GM23338 (cell line): ENCODE measurements around the gene COPS6. TPM values are rescaled to one million over a fixed set of nuclear protein-coding genes. Genes with fewer than 3 reads are reported as not detected.

ENCODE experiments used
- ATAC-seq: fragments of 200-7000 bp; cut with Tn5 transposase; 3 replicates; pipeline ENCODE4 v1.9.1; 2020
- DNase-seq: peaks from one replicate; pipeline ENCODE4 v3.0.0-alpha.2; 2015; ENCODE audit warnings: low spot score
- H2AFZ ChIP-seq: fragments of 200-600 bp; sonication (generic); 2 replicates; pipeline ENCODE4 v1.8.0; 2016; ENCODE audit warnings: antibody characterized with exemption, mild to moderate bottlenecking, moderate library complexity
- H3F3A ChIP-seq: fragments of 200-600 bp; sonication (generic); replicated peaks from 2 replicates; pipeline ENCODE4 v1.8.0; 2017; ENCODE audit warnings: antibody characterized with exemption, mixed run types, low read depth
- H3K27ac ChIP-seq: fragments of 200-600 bp; sonication (generic); 2 replicates; pipeline ENCODE4 v1.6.1; 2016; ENCODE audit warnings: low read depth
- H3K27me3 ChIP-seq: fragments of 200-600 bp; sonication (generic); 2 replicates; pipeline ENCODE4 v1.8.0; 2016; ENCODE audit warnings: mild to moderate bottlenecking, mixed run types, moderate library complexity; ENCODE audit not compliant: insufficient read depth
- H3K36me3 ChIP-seq: fragments of 200-600 bp; sonication (generic); 2 replicates; pipeline ENCODE4 v1.8.0; 2016; ENCODE audit warnings: mild to moderate bottlenecking; ENCODE audit not compliant: insufficient read depth
- H3K4me1 ChIP-seq: fragments of 200-600 bp; sonication (generic); 2 replicates; pipeline ENCODE4 v1.8.0; 2016; ENCODE audit warnings: mild to moderate bottlenecking, moderate library complexity; ENCODE audit not compliant: insufficient read depth
- H3K4me2 ChIP-seq: fragments of 200-600 bp; sonication (generic); 2 replicates; pipeline ENCODE4 v1.7.1; 2017; ENCODE audit warnings: mixed run types
- H3K4me3 ChIP-seq: fragments of 200-600 bp; sonication (generic); 2 replicates; pipeline ENCODE4 v1.6.1; 2016; ENCODE audit warnings: mixed run types
- H3K79me2 ChIP-seq: fragments of 200-600 bp; sonication (generic); replicated peaks from 2 replicates; pipeline ENCODE4 v1.8.0; 2017; ENCODE audit warnings: mild to moderate bottlenecking; ENCODE audit not compliant: insufficient read depth
- H3K9me2 ChIP-seq: fragments of 200-600 bp; sonication (generic); 2 replicates; pipeline ENCODE4 v1.8.0; 2017; ENCODE audit not compliant: insufficient read depth
- H4K20me1 ChIP-seq: fragments of 200-600 bp; sonication (generic); replicated peaks from 2 replicates; pipeline ENCODE4 v1.8.0; 2017; ENCODE audit warnings: mild to moderate bottlenecking; ENCODE audit not compliant: insufficient read depth
- H3K27ac Mint-ChIP-seq: 2 replicates; pipeline ENCODE4 v1.8.0; 2020; ENCODE audit warnings: inconsistent platforms, mild to moderate bottlenecking, moderate library complexity, mixed read lengths
- H3K27me3 Mint-ChIP-seq: 3 replicates; pipeline ENCODE4 v1.8.0; 2022; ENCODE audit warnings: low read depth, mild to moderate bottlenecking, moderate library complexity, mixed read lengths, inconsistent platforms; ENCODE audit not compliant: insufficient read depth, poor library complexity
- H3K36me3 Mint-ChIP-seq: 3 replicates; pipeline ENCODE4 v1.8.0; 2021; ENCODE audit warnings: low read depth, mild to moderate bottlenecking, inconsistent platforms, moderate library complexity, mixed read lengths
- H3K4me1 Mint-ChIP-seq: 3 replicates; pipeline ENCODE4 v1.8.0; 2020; ENCODE audit warnings: mild to moderate bottlenecking, inconsistent platforms, mixed read lengths
- H3K4me3 Mint-ChIP-seq: 3 replicates; pipeline ENCODE4 v1.8.0; 2021; ENCODE audit warnings: moderate library complexity, mild to moderate bottlenecking, inconsistent platforms, mixed read lengths
- H3K9me3 Mint-ChIP-seq: 3 replicates; pipeline ENCODE4 v1.8.0; 2020; ENCODE audit warnings: moderate library complexity, mild to moderate bottlenecking, inconsistent platforms, mixed read lengths
- CREB1 ChIP-seq: fragments of 250-450 bp; sonication (Bioruptor Pico); IDR thresholded peaks from 2 replicates; pipeline ENCODE4 v1.5.0; 2020; ENCODE audit warnings: low read depth, mild to moderate bottlenecking, moderate library complexity
- EZH2phosphoT487 ChIP-seq: fragments of 200-600 bp; sonication (generic); IDR thresholded peaks from one replicate; pipeline ENCODE4 v1.8.1; 2018; ENCODE audit warnings: antibody characterized with exemption; ENCODE audit not compliant: unreplicated experiment
- NANOG ChIP-seq: IDR thresholded peaks from 2 replicates; pipeline ENCODE4 v1.6.1; 2016; ENCODE audit warnings: antibody characterized with exemption, borderline replicate concordance
- STAT1 ChIP-seq: IDR thresholded peaks from one replicate; pipeline ENCODE4 v1.6.1; 2016; ENCODE audit warnings: antibody characterized with exemption; ENCODE audit not compliant: unreplicated experiment
- polyA plus RNA-seq: library from polyadenylated mRNA; unstranded; fragments of >200 nt; fragmentation: Nextera tagmentation; extraction: Ambion mirVana; gene quantifications from 2 replicates; pipeline ENCODE4 v1.2.1, GENCODE V29; 2016
- total RNA-seq: library from RNA; depleted of rRNA; stranded (reverse); fragments of >200 nt; shearing (Covaris generic); gene quantifications from 2 replicates; pipeline ENCODE4 v1.2.3, GENCODE V29; 2014
- TF ChIP-seq, protein P1 (sequence below): fragments of 250-450 bp; sonication (Bioruptor Pico); IDR thresholded peaks from 2 replicates; pipeline ENCODE4 v1.5.0; 2020; ENCODE audit warnings: mild to moderate bottlenecking, moderate library complexity
- TF ChIP-seq, protein P2 (sequence below): IDR thresholded peaks from 2 replicates; pipeline ENCODE4 v1.6.1; 2016; ENCODE audit warnings: antibody characterized with exemption

Gene COPS6
- total and polyA plus RNA-seq, 2 experiments from 2014 or later: 89.8 to 198 TPM

DNA sequence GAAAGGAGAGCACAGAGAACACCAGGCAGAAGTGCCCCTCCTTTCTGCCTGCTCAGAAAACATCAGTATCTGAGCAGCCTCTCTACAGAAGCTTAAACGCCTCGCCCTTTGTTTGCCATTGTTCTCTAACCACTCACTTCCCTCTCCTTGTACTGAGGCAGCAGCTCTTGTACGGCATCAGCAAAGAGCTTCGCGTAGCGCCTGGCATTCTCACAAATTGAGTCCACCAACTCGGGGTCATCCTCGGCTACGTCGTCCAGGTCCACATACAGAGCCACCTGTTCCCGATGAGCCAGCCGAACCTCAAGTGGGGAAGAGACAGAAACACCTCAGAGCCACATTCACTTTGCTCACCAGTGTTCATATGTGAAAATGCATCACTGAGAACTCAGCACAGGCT is 10.7 kb downstream of the COPS6 start (continued):
- TF ChIP-seq, protein P1, sequence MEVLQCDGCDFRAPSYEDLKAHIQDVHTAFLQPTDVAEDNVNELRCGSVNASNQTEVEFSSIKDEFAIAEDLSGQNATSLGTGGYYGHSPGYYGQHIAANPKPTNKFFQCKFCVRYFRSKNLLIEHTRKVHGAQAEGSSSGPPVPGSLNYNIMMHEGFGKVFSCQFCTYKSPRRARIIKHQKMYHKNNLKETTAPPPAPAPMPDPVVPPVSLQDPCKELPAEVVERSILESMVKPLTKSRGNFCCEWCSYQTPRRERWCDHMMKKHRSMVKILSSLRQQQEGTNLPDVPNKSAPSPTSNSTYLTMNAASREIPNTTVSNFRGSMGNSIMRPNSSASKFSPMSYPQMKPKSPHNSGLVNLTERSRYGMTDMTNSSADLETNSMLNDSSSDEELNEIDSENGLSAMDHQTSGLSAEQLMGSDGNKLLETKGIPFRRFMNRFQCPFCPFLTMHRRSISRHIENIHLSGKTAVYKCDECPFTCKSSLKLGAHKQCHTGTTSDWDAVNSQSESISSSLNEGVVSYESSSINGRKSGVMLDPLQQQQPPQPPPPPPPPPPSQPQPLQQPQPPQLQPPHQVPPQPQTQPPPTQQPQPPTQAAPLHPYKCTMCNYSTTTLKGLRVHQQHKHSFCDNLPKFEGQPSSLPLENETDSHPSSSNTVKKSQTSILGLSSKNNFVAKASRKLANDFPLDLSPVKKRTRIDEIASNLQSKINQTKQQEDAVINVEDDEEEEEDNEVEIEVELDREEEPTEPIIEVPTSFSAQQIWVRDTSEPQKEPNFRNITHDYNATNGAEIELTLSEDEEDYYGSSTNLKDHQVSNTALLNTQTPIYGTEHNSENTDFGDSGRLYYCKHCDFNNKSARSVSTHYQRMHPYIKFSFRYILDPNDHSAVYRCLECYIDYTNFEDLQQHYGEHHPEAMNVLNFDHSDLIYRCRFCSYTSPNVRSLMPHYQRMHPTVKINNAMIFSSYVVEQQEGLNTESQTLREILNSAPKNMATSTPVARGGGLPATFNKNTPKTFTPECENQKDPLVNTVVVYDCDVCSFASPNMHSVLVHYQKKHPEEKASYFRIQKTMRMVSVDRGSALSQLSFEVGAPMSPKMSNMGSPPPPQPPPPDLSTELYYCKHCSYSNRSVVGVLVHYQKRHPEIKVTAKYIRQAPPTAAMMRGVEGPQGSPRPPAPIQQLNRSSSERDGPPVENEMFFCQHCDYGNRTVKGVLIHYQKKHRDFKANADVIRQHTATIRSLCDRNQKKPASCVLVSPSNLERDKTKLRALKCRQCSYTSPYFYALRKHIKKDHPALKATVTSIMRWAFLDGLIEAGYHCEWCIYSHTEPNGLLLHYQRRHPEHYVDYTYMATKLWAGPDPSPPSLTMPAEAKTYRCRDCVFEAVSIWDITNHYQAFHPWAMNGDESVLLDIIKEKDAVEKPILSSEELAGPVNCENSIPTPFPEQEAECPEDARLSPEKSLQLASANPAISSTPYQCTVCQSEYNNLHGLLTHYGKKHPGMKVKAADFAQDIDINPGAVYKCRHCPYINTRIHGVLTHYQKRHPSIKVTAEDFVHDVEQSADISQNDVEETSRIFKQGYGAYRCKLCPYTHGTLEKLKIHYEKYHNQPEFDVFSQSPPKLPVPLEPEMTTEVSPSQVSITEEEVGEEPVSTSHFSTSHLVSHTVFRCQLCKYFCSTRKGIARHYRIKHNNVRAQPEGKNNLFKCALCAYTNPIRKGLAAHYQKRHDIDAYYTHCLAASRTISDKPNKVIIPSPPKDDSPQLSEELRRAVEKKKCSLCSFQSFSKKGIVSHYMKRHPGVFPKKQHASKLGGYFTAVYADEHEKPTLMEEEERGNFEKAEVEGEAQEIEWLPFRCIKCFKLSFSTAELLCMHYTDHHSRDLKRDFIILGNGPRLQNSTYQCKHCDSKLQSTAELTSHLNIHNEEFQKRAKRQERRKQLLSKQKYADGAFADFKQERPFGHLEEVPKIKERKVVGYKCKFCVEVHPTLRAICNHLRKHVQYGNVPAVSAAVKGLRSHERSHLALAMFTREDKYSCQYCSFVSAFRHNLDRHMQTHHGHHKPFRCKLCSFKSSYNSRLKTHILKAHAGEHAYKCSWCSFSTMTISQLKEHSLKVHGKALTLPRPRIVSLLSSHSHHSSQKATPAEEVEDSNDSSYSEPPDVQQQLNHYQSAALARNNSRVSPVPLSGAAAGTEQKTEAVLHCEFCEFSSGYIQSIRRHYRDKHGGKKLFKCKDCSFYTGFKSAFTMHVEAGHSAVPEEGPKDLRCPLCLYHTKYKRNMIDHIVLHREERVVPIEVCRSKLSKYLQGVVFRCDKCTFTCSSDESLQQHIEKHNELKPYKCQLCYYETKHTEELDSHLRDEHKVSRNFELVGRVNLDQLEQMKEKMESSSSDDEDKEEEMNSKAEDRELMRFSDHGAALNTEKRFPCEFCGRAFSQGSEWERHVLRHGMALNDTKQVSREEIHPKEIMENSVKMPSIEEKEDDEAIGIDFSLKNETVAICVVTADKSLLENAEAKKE (CRISPR knock-in tag): no peak
- no peak for TF ChIP-seq NANOG

DNA sequence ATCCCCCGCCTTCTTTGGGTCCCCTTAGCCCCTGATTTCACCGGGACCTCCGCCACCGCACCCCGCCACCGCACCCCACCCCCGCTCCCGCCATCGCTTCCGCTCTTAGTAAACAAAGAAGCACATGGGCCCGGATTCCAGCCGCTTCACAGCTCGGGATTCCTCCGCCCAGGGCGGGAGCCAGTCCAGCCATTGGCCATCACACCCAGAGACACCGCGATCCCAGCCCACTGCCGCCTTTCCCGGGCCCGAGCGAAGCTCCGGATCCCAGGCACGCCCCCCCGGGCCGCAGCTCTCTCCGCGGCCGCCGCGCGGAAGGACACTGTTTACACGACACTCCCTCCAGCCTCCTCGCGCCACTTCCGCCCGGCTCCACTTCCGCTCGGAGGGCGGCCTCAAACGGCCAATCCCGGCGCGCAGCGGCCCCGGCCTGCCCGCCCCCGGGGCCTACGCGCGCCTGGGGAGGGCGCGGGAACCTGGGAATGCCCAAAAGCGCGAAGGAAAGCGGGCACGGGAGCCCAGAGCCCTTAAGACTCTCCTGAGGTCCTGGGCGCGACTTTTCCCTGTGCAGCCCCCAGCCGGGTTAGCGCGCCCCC is 11.7 kb downstream of the COPS6 start:
- peak; percentile 96 for DNase-seq
- peak overlapping the region; percentile 95 for H3K4me3 Mint-ChIP-seq
- H3K27ac Mint-ChIP-seq: peak overlapping the region; percentile 99
- peak; percentile 74 for ATAC-seq
- peaks cover 5% of the 10 kb centered on the region; the same call in 2 of the 3 replicates for H3K9me3 Mint-ChIP-seq
- H3K4me3 ChIP-seq: peak overlapping the region; percentile 100
- peak overlapping the region; percentile 100 for H3K27ac ChIP-seq
- peaks cover 46% of the 10 kb centered on the region for H3K36me3 ChIP-seq
- H3K27me3 ChIP-seq: no peaks in the 10 kb centered on the region
- H3K36me3 Mint-ChIP-seq: peaks cover 78% of the 10 kb centered on the region
- TF ChIP-seq EZH2phosphoT487: no peak
- TF ChIP-seq, protein P2, sequence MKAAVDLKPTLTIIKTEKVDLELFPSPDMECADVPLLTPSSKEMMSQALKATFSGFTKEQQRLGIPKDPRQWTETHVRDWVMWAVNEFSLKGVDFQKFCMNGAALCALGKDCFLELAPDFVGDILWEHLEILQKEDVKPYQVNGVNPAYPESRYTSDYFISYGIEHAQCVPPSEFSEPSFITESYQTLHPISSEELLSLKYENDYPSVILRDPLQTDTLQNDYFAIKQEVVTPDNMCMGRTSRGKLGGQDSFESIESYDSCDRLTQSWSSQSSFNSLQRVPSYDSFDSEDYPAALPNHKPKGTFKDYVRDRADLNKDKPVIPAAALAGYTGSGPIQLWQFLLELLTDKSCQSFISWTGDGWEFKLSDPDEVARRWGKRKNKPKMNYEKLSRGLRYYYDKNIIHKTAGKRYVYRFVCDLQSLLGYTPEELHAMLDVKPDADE: peak; percentile 77; the same call in 1 of the 2 replicates
- TF ChIP-seq STAT1: no peak
- peak; percentile 82 for TF ChIP-seq CREB1
- peaks cover 41% of the 10 kb centered on the region for H4K20me1 ChIP-seq
- peaks cover 41% of the 10 kb centered on the region for H3K4me1 Mint-ChIP-seq
- peaks cover 54% of the 10 kb centered on the region for H3F3A ChIP-seq
- H2AFZ ChIP-seq: no peak overlapping the region
- peaks cover 53% of the 10 kb centered on the region for H3K27me3 Mint-ChIP-seq
- peaks cover 60% of the 10 kb centered on the region for H3K79me2 ChIP-seq
- H3K4me2 ChIP-seq: peak overlapping the region; percentile 100
- no peaks in the 10 kb centered on the region for H3K9me2 ChIP-seq
- H3K4me1 ChIP-seq: peaks cover 13% of the 10 kb centered on the region
